Stimulated activated CD4-positive, alpha-beta T cell treated with anti-CD3 and anti-CD28 coated beads, TNF-alpha, amount 100 ng/mL, for 48 hours (primary cell): Measurements from ENCODE around the gene CCDC85C.

Source experiments
- DNase-seq, 3 donors: peaks; one replicate each; pipeline ENCODE4 v3.0.0-alpha.2; 2020; ENCODE audit warnings: low read depth in 3 of 3

Gene CCDC85C

DNA sequence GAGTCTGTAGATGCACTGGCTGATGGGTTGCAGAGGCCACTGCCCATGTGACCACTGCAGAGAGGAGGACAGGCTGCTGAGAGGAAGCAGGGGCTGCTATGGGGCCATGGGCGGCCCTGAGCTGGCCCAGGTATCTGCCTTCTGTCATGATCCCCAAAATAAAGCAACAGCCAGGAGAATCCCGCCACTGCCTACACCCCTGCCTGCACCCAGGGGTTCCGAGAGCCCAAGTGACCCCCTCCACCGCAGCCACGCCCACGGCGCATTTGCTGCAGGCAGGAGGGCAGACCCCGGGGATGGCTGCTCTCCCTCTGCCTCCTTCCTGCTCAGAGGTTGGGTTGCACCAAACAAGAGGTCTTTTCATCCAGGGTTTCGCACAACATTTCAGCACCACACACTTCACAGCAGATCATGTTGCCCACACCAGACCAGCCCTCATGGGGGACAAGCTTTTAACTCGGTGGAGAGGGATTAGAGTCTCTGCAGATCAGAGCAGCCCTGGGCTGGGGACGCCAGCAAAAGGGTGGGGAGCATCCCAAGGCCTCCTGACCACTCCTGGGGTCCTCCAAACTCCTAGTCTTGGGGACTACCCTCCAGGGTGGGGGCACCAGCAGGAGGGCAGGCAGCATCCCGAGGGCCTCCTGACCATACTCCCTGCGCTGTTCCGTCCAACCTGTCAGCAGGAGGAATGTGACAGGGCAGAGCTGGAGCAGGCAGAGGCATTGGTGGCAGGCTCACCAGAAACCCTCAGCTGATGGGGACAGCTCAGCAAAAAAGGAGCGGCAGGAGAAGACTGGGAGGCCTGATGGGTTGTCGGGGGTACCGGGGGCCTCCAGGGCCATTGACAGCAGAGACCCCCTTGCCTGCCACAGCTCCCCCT is 14.1 kb downstream of the CCDC85C start:
- no peak for DNase-seq

DNA sequence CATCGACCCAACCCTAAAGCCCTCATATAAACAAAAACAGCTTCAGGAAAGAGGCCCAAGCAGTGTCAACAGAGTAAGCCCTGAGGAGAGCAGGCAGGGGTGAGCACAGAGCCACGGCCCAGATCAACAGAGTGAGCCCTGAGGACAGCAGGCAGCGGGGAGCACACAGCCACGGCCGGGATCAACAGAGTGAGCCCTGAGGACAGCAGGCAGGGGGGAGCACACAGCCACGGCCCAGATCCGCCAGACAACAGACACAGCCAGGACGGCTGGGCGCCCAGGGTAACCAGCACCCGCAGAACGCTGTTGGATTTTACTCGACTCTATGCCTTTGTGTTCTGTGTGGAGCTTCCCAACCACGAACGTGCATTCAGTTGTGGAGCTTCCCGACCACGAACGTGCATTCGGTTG is 15.0 kb downstream of the CCDC85C start:
- no peak for DNase-seq

DNA sequence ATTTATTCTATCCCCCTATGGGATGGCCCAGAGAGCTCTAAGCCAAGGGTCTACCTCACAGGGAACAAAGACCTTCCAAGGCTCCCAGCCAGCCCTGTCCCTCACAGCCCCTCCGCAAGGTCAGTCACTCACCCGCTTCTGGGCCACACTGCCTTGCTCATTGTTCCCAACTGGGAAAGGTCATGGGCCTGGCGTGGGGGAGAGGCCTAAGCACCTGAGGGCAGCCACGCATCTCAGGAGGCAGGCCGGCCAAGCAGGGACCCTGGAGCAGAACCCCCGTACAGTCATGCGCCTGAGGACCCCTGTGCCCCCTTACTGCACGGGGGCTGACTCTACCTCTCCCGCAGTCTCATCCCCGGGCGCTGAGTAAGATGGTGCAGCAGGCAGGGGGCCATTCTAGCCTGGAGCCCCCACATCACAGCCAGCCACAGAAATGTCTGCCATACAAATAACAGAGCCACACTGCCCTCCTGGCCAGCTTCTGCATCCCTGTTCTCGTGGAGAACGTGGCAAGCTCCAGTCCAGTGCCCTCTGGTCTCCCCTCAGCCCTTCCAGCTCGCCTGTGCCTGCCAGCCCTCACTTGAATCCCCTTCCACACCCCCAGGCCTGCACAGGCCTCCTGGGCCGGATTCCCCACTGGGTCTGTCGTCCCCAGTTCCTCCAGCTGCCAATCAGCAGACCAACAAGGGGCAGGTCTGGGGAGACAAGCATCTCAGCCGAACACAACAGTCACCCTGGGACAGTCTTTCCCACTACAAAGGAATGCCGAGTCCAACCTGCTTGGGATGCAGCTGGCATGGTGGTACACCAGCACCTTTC is 16.3 kb downstream of the CCDC85C start:
- DNase-seq, result no peak

DNA sequence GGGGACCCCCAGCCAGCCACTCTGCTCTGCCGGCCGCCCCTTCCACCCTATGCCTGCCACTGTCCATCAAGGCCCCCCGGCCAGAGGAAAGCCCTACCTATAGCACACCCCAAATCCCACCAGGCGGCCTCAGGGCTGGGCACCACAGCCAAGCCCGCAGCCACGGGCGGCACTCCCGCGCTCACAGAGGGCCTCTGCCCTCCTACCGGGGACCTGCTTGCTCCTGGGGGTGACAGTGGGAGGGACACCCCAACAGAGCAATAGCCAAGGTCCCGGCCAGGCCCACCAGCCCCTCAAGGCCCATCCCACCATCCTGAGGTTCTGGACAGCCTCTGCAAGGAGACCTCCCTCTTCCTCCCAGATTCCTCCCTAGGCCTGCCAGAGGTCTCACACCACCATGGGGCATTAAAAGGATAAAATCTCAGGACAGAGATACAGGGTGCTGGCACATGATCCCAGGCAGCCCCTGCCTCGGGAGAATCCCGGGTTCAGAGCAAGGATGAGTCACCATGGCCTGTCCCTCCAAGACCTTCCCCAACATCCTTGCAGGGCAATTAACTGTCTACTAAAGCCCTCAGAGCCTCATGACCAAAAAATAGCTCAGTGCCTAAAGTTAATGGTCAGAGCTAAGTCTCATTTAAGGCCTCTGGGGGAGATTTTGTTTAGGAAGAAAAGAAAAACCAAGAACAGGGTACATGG is 17.1 kb downstream of the CCDC85C start:
- no peak for DNase-seq

DNA sequence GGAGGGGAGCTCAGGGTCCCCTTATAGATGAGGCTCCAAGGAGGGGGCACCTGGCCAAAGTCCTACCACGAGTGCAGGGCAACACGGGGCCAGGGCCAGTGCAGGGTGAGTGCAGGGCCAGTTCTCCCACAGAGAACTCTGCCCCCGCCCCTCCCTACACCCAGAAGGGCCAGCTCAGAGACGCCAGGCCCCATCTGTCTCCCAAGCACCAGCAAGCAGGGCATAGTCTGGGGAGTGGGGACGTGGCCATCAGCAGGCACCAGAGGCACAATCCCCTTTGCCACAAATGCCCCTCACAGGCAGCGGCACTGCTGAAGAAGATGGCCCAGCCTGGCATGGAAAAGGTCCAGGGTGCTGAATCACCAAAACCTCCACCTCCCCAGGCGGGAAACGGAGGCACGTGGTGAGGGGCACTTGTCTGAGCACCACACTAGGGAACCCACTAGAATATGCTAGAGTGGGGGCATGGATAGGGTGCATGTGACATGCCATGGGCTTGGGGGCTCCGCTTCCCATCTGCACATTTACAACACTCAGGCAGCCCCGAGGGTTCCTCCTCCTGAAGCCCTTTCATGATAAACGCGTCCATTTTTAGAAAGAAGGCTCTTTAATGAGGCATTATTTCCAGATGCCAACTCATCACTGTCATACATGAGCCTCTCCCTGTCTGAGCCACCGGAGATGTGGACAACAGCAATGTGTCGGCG is 17.8 kb downstream of the CCDC85C start:
- DNase-seq, result no peak

DNA sequence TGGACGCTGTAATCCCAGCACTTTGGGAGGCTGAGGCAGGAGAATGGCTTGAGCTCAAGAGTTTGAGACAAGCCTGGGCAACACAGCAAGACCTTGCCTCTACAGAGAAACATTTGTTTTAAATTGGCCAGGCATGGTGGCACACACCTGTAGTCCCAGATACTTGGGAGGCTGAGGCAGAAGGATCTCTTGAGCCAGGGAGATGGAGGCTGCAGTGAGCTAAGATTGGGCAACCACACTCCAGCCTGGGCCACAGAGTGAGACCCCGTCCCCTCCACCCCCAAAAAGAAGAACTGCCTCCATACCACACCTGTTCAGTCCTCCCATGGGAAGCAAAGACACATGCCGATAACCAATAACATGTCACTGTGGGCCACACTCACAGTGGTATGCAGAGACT is 19.2 kb downstream of the CCDC85C start:
- DNase-seq, result no peak

DNA sequence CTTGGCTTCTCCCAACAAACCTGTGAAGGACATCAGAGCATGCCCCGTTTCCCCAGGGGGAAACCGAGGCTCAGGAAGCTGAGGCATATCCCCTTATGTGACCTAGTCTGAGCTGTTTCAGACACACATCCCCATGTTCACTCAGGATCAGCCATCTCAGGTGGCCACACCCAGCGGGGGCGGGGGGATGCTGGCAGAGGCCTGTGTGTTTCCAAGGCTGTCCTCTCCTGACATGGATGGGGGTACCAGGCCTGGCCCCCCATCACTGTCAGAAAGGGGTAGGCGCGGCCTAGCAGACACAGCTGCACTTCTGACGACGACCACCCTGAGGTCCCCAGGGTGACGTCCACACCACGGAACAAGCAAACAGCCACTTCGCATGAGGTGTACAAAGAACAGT is 22.1 kb downstream of the CCDC85C start:
- DNase-seq, result no peak

DNA sequence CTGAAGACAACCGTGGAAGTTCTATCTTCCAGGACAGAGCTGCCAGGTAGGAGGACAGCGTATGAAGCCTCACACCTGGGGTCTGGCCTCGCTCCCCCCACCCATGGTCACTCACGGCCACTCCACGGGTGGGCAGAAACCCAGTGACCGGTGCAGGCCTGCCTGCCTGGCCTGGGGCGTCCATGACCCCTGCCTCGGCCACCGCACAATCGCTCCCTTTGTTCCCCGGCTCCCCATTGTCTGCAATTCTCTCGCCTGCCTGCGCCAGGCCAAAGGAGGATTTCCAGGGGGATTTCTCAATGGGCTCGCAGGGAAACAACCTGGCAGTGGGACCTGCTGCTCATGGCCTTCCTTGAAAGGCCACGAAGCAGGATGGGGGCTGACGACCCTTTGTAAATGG is 22.6 kb downstream of the CCDC85C start:
- DNase-seq, result no peak

DNA sequence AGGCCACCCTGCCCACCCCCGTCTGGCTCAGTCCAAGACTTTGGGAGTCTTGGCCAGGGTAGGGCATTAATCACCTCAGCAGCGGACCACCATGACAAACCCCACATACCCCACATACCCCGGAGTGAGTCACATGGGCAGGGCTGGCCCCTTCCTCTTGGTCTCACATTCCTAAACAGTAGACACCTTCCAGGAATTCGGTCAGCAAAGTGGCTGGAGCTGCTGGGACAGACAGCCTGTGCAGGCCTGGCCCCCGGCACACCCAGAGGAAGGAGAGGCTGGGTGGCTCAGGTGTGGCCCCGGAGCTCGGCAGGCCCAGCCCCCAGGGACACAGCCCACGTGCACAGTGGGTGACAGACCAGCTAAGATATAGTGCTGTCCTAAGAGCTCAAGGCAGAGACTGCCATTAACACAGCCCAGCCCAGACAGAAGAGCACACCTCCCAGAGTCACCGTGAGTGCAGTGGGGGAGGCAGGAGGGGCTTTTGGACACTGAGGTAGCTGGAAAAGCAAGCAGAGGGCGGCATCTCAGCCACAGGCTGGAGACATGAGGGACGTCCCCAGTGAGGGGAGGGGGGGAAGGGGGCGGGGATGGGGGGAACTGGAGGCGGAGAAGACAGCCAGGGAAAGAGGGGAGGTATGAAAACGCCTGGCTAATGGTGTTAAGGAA is 24.0 kb downstream of the CCDC85C start:
- no peak for DNase-seq

DNA sequence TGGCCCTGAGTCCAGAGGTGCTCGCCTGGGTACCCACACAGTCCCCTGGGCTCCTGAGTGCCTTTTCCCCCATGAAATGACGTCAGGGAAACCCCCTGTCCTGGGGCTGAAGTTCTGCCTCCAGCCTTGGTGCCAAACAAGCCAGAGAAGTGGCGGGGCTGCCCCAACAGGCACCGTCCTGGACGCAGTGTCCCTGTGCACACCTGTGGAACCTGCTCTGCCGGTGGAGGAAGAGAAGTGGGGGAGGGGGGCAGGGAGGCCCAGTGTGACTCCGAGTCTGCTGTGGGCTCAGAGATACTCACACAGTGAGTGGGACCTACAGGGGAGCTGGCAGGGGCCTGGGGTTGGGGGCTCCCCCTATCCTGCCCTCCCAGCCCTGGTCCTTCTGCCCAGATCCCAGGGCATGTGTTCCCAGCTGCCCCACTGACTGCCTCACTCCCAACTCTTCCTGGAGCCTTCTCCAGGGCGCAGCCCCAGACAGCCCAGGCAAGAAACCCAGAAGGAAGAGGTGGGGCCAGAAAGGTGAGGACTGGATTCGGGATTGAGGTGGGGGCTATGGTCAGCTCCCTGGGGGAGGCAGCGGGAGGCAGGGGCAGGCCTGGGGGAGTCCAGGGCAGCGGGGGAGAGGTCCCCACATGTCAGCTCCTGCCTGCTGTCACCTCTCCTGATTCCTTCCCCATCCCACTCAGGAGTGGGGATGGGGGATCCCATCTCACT is 24.7 kb downstream of the CCDC85C start:
- no peak for DNase-seq

DNA sequence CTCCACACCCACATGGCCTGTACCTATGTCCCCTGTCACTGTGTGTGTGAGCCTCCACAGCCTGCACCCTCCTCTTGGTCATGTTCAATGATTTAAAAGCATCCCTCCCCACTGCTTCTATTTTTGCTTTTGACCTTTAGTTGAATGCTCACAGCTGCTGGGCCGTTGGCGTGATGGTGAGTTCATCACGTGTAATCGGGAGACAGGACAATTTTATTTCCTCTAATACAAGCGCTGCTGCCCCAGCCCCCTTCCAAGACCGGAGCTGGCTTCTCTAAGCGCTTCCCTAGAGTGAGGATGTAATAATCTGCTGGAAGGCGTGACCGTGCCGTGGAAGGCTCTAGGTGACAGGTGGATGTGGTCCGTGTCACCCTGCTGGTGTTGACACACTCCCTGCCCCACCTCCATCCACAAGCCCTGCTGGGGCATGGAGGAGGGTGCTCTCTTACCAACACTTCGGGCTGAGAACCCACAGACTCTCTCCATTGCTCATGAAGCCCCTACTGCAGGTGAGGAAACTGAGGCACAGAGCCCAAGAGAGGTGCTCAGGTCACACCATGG is 25.4 kb downstream of the CCDC85C start:
- DNase-seq, result no peak

DNA sequence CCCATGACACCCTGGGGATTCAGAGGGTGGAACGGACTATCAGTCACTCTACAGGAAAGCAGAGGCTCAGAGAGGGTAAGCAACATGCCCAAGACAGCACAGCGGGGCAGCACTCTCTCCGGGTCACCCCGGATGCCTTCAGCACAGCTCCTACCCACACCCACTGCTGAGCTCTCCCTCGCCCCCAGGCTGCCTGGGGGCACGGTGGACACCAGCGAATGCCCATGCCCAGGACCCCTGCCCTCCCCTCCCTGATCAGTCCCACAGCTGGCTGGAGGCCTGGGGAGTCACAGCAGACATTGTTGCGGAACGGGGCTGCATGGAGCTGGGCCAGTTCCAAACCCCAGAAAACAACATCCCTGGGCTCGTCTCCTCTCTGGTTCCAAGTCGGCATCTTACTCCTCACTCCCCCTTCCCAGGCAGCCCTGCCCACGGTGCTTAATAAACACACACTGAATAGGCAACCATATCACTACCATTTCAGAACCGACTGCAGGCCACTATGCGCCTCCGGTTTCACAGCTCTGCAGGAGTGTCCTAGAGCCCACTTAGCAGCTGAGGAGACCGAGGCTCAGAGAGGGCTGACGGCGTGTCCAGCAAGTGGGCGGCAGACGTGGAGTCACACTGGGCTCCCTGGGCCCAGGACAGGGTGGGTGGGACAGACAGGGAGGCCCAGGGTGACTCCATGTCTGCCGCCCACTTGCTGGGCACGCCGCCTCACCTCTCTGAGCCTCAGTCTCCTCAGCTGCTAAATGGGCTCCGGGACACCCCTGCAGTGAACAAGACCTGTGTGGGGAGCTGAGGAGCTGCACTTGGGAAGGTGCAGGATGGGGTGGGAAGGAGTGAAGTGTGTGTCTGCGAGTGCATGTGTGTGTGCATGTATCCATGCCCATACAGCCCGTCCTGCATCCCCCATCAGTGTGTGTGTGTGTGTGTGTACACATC is 27.0 kb downstream of the CCDC85C start:
- DNase-seq, result no peak

DNA sequence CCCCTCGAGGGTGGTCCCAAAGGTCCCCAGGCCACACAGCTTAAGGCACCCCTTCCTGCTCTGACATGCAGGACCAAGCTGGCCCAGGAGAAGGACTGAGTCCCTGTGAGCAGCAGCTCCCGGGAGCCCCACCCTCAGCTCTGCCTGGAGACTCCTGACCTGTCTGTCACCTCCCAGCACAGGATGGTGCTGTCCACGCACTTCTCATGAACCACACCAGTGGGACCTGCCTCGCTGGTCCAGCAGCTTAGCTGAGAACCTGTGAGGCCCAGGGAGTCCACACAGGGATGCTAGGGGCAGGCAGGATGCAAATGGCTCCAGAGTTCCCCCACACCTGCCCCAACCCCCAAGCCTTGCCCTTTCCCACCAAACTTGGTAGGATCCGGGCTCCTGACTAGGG is 27.7 kb downstream of the CCDC85C start:
- DNase-seq, result no peak

DNA sequence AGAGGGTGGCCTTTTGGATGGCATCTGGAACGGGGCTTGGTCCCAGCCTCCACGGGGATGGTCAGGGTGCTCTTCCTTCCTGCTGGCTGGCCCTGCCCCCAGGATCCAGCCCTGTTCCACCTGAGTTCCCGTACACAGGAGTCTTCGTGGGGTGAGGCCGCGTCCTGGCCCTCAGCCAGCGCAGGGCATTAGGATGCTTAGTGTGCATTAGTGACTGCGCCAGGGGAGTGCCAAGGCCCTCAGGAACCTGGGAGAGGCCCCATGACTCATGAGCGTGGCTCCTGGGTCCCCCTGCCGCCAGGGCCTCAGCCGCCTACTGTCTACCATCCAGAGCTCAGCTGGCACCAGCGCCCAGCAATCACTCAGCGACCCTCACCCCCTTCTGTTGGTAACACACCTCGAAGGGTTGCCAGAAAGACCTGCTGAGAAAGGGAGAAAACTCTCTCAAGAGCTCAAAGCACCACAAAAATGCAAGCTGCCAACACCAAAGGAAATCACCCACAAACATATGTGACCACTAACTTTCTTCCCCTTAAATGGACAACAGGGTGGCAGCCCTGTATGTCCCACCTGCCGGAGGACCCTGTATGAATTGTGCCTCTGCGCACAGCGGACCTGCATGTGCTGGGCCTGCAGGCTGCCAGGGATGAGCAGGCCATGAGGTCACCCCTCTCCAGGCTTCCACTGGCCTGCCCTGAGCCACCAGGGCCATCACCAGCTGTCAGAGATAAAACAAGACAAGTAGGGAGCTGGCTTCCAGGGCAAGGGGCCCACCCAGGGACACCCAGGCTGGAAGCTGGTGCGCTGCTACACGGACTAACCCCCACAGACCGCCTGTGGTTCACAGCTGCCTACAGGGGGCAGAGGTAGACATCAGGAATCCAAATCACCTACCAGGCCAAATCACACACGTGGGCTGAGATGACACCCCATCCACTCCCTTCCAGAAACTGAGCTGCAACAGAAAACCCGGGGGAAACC is 28.7 kb downstream of the CCDC85C start:
- DNase-seq, result no peak

DNA sequence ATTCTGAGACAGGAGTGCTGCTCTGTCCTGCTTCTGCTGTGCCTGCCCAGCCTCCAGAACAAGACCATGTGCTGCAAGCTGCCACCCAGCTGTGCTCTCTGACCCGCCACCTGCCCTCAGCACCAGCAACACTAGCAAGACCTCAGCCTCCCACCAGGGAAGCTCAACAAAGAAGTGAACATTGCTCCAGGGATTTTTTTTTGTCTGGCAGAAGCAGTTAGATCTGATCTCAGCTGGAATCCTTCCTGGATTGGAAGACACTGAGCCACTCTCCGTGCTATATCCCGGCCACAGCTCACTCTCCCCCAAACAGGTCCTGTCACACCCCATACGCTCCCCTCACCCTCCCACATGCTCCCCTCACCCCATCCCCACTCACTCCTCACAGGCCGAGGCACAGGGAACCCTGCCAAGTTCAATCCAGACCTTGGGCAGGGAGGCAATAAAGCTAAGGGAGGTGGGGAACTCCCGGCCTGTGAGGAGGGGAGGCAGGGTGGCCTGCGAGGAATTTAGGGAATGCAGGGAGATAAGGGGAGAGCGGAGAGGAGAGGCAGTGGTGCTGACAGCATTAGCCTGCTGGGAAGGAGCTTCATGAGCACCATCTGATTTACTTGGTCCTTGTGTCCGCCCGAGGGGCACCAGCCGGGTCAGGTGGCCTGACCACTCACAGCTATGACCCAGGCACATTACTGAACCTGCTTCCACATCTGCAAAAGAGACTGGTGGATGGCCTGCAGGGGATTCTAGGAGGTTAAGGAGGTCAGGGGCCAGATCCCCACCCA is 29.7 kb downstream of the CCDC85C start:
- no peak for DNase-seq

DNA sequence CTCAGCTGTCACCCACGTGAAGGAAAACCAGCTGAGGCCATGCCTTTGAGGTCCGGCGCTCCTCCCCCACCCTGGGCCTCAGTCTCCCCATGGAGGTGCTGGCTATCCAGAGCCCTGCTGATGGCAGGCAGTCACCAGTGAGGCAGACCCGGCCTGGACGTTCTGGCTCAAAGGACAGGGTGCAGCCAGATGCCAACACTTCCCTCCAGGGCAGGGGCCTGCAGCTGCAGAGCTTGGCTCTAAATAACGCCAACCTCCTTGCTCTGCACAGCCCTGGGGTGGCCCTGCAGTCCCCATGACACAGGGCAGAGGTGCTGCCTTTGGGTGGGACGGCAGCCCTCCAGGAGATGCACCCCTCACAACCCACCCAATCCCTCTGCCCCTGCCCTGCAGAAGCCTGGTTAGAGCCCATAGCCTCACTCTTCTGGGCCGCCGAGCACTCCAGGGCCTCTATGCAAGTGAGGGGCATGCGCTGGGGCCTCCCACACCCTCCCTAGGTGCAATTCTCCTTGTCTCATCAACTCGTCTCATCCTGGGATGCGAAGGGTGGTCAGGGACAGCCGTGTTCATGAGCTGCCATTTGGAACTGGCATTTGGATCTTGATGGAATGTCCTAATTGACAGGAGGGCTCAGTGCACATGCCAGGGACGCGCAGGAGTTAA is 30.4 kb downstream of the CCDC85C start:
- DNase-seq, result no peak

DNA sequence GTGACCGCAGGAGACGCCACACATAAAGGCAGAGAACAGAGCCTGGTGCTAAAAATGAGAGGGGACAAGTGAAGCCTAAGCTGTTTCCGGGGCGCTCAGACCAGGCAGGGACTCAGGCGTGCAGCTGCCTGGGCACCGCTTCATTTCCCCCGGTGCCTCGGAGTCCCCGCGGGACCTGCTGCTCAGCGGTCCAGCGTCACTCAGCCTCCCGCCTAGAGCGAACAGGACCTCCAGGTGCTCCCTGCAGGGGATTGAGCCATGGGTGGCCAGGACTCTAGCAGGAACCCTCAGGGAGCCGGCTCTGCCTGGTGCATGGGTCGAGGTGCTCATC is 31.0 kb downstream of the CCDC85C start:
- DNase-seq, result no peak
